Glomerular visceral epithelial cell (primary cell): Measurements from ENCODE around the gene TNFRSF8.
A peak's percentile ranks its signal among the peaks of the same experiment; 100 is the strongest.
"Not testable (repeated sequence)": the region's sequence is repeated elsewhere in the genome, so short reads cannot be mapped to it uniquely, and the experiment has no call there.

Experiments
- DNase-seq: peaks from one replicate; pipeline ENCODE4 v3.0.0-alpha.2; 2016; ENCODE audit errors: extremely low spot score

The TNFRSF8 gene

GRCh38 chr1:12038356-12039163 lies 24.5 kb upstream of the TNFRSF8 start:
- DNase-seq: no peak

- no peak for DNase-seq
These were observed 24.0 kb upstream of the TNFRSF8 start for GRCh38 chr1:12039164-12039525.

- not testable (repeated sequence) for DNase-seq
These were observed 23.2 kb upstream of the TNFRSF8 start for GRCh38 chr1:12039824-12040456.

- DNase-seq: peak; percentile 88
These were observed 22.5 kb upstream of the TNFRSF8 start for GRCh38 chr1:12040457-12041051.

GRCh38 chr1:12044187-12044877 lies 18.8 kb upstream of the TNFRSF8 start:
- DNase-seq: peak; percentile 35

GRCh38 chr1:12046749-12047119 lies 16.4 kb upstream of the TNFRSF8 start:
- DNase-seq: no peak

GRCh38 chr1:12047120-12047876 lies 15.8 kb upstream of the TNFRSF8 start:
- peak; percentile 56 for DNase-seq

- DNase-seq: no peak
These were observed 14.7 kb upstream of the TNFRSF8 start for GRCh38 chr1:12048372-12048771.

- DNase-seq: no peak
These were observed 13.5 kb upstream of the TNFRSF8 start for GRCh38 chr1:12049616-12050015.

GRCh38 chr1:12051361-12051760 lies 11.7 kb upstream of the TNFRSF8 start:
- no peak for DNase-seq

GRCh38 chr1:12052008-12052573 lies 11.0 kb upstream of the TNFRSF8 start:
- DNase-seq: peak; percentile 80

- no peak for DNase-seq
These were observed 10.0 kb upstream of the TNFRSF8 start for GRCh38 chr1:12052997-12053686.

- no peak for DNase-seq
These were observed 9.2 kb upstream of the TNFRSF8 start for GRCh38 chr1:12053752-12054548.

GRCh38 chr1:12055259-12055658 lies 7.8 kb upstream of the TNFRSF8 start:
- no peak for DNase-seq

- no peak for DNase-seq
These were observed 6.7 kb upstream of the TNFRSF8 start for GRCh38 chr1:12056331-12056841.

- peak; percentile 31 for DNase-seq
These were observed 5.7 kb upstream of the TNFRSF8 start for GRCh38 chr1:12057382-12057781.

GRCh38 chr1:12057940-12058687 lies 5.0 kb upstream of the TNFRSF8 start:
- DNase-seq: no peak

GRCh38 chr1:12059226-12059625 lies 3.9 kb upstream of the TNFRSF8 start:
- DNase-seq: no peak
